SK-N-MC (cell line): ENCODE measurements around the gene CARD19.

Experiments used
- EZH2 ChIP-seq: fragments of 200-600 bp; sonication (generic); IDR thresholded peaks from one replicate; pipeline ENCODE4 v1.6.1; 2017; ENCODE audit warnings: antibody characterized with exemption
- POLR2AphosphoS5 ChIP-seq: IDR thresholded peaks from 2 replicates; pipeline ENCODE4 v1.6.1; 2012; ENCODE audit warnings: mild to moderate bottlenecking, low read depth, low read length, borderline replicate concordance

GRCh38 chr9:93154293-93154903 is 58.4 kb downstream of the CARD19 start:
- no peak for TF ChIP-seq EZH2
- TF ChIP-seq POLR2AphosphoS5, result no peak
